Activated naive CD4-positive, alpha-beta T cell treated with Interleukin-2 at 50 U/mL for 16 hours (primary cell): ENCODE measurements around the gene CHD5.

Experiments
- DNase-seq: peaks from one replicate; pipeline ENCODE4 v3.0.0-alpha.2; 2020

Gene CHD5

GRCh38 chr1:6200188-6200809 is 20.2 kb upstream of the CHD5 start:
- no peak for DNase-seq

DNA sequence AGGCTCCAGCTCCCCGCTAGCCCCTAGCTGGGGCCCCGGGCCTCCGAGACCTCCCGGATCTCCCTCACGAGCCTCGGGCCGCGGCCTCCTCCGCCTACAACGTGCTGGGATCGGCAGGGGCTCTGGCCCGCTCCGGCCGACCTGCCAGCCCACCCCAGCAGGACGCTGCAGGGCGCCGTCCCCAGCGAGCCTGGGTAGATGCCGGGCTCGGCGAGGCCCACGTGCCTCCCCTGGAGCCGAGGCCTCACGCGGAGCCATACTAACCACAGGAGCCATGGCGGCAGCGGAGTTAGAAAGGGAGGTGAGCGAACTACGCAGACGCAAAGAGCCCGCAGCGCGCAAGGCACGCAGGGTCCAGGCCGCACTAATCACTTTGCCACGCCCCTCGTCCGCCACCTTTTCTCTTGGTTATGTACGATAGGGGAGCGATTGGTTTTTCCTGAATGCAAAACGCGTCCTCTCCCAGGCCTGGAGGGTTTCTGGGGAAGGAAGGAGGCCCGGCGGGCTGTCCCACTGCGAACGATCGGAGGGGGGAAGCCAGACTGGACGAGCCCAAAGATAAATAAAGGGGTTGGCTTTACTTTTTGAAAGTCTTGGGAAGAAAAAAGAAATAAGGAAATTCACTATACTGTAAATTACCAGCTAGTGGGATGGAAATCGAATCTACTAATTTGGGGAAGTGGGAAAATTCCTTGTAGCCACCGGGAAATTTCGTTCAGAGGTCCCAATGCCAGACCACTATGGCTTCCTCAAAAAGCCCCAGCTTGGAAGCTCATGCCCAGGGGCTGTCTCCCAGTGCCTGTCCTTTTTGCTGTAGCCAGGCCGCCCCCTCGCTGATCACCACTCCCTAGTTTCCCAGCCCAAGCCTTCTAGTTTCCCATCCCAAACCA is 19.4 kb upstream of the CHD5 start, which contains the start of gene RPL22:
Gene RPL22, minus strand, starts transcription at position 298 of the 890 bp plus-strand sequence. Its CDS starts 22 bp downstream, at position 276.
- DNase-seq = peak; percentile 99

DNA sequence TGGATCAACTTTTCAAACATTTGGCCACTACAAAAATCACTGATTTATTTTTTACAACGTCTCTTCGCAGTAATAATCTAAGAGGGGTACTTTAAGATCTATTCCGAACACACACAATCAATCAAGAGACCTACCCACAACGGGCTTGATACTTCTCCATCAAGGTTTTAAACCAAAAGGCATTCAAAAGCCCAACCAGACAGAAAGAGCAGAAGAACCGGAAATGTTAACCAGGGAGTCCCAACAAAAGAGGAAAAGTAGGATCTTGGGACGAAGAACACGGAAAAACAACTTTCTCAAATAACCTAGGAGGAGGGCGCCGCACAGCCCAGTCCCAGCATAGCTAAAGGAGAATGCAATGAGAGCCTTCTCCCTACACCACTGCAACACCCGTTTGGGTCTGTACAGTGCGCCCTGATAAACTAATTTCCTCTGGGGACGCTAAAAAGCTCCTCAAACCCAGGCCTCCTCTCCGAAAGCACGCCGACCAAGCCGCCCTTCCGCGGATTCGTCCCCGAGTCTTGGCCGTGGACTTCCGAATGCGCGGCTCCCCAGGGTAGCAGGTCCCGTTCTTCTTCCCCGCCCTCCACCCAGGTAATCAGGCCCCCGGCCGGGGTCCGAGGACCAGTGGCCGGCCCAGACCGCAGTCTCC is 18.7 kb upstream of the CHD5 start:
- peak; percentile 44 for DNase-seq

DNA sequence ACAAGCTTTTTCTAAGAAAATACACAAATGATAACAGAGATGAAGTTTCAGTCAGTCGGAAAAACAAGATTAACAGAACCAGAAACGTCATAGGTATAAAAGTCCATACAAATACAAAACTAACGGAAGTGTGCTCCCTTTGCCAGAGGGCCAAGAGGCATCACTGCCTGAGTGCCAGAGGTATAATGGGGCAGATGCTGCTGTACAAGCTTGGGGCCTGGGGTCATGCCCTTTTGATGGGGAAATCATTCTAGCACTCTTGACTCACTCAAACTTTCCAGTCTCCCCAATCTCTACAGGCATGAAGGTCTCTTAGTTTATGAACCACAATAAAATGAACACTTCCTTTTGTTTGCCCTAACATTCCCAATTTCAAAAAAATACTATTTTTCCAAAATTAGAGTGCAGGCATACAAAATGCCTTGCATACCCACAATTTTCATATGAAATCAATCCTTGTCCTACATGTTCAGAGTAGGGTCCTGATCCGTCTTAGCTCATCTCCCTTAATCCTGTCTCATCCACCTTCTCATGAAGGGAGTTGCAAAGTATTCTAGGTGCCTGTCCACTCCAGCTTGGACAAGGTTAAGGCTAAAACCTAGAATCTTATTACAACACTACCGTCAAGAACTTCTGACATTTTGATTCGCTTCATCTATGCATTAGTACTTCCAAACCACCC is 17.8 kb upstream of the CHD5 start:
- DNase-seq = no peak

GRCh38 chr1:6191968-6192367 is 11.8 kb upstream of the CHD5 start:
- no peak for DNase-seq

GRCh38 chr1:6188466-6188865 is 8.3 kb upstream of the CHD5 start:
- DNase-seq = no peak

GRCh38 chr1:6185635-6186382 is 5.7 kb upstream of the CHD5 start:
- peak; percentile 17 for DNase-seq

- no peak for DNase-seq
Observed at GRCh38 chr1:6185151-6185550, 5.0 kb upstream of the CHD5 start.

DNA sequence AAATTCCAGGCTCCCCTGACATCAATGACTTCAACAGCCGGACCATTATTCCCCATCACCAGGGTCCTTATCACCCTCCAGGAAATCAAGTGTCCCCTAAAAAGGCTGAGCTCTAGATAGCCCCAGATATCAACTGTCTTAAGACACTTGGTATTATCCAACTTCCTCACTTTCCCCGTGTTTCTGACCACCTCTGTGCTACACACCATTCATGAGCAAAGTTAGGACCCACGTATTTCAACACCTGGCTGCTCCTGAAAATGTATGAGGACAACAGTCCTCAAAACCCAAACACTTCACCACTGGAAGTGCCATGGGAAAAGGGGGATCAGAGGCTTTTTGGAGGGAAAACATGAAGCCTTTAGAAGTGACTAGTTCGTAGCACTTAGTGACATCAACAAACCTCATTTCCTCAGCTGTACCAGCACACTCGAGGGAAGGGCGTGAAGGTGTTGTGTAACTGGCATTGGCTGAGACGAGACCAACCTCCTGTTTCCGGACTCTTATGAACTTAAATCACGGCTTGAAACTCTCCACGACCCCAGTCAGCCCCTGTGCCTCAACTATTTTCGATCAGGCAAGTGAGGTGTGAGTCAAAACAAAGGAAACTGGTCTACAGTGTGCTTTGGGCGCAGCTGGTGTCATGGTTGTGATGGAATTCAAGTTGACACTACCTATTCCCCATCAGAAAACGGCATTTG is 4.1 kb upstream of the CHD5 start:
- no peak for DNase-seq

DNA sequence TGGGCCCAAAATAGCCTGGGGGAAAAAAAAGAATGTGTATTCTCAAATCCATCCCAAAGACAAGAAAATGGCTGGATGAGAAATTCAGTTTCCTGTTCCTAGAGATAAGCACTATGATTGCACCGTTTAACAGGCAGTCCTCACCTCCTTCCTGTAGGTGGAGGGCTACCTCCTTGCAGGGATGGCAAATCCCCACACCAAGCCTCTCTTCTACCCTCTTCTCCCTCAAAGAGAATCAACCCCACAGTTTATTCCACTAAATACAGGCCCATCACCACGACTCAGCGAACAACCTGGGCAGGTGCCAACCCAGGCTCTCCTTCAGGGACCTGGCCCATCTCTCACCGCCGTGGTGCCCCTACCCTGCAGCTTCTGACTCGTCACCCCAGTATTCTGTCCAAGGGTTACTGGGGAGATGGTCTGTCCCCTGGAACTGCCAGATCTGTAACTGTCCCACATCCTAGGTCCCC is 3.4 kb upstream of the CHD5 start:
- DNase-seq = no peak

- DNase-seq = no peak
Observed at GRCh38 chr1:6181347-6181770, 1.2 kb upstream of the CHD5 start.

DNA sequence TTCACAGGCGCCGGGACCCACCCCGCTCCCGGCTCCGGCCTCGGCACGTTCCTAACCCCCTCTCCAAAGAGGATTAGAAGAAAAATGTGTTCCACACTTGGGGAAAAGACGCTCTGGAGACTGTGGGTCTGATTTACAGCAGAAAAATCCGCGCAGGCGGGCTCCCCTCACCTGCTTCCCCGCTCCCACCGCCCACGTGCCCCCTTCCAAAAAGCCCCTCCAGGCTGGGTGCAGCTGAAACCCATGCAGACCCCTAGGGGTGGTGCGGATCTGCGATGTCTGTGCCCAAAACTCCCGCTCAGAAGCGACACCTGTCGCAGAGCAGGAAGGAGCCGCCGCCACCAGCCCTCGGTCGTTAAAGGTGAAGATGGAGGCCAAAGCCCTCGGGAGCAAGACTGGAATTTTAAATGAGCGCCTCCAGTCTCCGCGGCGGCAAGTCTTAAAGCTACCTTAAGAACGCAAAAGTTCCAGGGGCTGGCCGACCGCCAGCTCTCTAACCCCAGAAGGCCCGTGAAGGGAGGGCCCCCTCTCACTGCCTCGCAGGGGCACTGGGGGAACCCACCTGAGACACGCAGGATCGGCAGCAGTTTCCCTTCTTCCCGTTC is 688 bp upstream of the CHD5 start:
- DNase-seq = no peak

DNA sequence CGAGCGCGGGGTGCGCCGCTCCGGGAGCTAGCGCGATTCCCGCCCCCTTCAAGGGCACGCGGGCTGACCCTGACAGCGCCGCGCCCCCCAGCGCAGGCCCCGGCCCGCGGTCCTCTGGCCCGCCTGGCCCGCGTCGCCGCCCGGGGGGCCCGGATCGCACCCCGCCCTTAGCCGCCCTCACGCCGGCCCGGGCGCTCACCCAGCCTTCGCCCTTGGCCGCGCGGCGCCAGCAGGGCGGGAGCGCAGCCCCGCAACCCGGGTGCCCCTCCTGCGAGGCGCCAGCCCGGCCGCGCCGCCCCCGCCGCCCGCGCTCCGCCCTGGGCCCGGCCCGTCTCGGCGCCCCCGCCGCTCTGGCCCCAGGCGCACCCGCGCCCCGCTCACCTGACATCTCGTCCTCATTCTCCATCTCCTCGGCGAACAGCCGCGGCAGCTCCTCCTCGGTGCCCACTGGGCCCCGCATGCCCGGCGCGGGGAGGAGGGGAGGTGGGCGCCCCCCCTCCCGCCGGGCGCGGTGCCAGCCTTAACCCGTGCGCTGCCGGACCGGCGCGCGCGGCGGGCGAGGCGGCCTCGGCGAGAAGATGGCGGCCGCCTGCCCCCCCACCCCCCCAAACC is 451 bp downstream of the CHD5 start:
- no peak for DNase-seq

GRCh38 chr1:6178751-6179563 is 1.2 kb downstream of the CHD5 start:
- no peak for DNase-seq

DNA sequence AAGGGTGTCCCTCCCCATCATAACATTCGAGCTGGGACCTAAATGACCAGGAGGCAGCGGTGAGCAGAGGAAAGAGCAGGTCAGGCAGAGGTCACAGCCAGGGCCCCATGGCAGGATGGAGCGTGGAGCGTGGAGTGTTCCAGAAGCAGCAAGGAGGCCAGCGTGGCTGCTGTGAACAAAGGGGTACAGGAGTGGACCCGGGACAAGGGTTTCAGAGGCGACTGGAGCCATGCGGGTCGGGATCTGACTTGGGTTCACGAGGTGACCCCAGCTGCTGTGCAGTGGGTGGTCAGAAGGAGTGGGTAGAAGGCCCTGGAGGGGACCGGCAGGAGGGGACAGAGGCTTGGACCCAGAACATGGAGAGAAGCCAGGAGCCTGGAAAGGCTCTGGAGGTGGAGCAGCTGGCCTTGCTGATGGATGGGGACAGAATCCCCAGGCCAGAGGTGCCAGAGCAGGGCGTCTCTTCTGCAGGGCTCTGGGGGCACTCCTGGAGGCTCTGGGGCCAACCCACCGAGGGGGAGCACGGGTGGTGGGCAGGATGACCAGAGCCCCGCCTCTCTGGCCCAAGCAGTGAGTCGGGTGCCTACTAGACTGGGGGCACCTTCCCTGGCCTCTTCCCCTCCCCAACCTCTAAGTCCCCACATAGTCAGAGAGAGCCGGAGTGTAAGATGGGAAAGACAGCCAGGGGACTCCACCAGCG is 2.3 kb downstream of the CHD5 start:
- no peak for DNase-seq

DNA sequence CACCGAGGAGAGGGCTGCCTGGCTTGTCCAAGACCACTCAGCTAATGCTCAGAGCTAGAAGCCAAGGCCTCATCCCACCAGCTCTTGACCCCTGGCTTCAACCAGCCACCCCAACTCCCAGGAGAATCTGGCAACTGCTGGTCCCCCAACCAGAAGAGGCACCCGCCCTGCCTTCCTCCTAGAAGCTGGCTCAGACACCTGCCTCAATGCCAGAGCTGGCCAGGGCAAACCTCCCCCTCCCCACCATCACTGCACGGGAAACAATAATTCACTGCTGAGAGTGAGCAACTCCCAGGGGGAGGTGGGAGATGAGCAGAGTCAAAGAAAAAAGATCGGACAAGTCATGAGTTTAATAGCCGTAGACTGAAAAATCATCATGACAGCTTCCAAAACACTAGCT is 3.3 kb downstream of the CHD5 start:
- no peak for DNase-seq

GRCh38 chr1:6175411-6175828 is 4.7 kb downstream of the CHD5 start:
- DNase-seq = no peak

GRCh38 chr1:6174621-6175410 is 5.3 kb downstream of the CHD5 start:
- DNase-seq = no peak
